Fibroblast of skin of right biceps (primary cell): ENCODE measurements around the gene TCF12.
A peak's percentile ranks its signal among the peaks of the same experiment; 100 is the strongest.
"Not testable (repeated sequence)": the region's sequence is repeated elsewhere in the genome, so short reads cannot be mapped to it uniquely, and the experiment has no call there.

Experiments
- DNase-seq: peaks from one replicate; pipeline ENCODE4 v3.0.0-alpha.2; 2013

Gene TCF12

GRCh38 chr15:57147621-57148020 lies 229.2 kb downstream of the TCF12 start:
- no peak for DNase-seq

DNA sequence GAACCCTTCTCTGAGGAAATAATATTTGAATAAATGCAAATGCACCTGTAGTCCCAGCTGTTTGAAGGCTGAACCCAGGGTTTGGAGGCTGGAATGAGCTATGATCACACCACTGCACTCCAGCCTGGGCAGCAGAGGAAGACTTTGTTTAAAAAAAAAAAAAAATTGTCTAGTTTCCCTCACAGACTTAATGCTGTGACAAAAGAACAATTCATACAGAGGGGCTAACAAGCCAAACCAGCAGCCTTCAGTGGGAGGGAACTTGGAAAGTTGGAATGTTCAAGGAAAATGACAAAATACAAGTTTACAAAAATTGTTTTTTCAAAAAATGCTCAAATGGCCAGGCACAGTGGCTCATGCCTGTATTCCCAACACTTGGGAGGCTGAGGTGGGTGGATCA lies 229.8 kb downstream of the TCF12 start:
- DNase-seq = no peak

DNA sequence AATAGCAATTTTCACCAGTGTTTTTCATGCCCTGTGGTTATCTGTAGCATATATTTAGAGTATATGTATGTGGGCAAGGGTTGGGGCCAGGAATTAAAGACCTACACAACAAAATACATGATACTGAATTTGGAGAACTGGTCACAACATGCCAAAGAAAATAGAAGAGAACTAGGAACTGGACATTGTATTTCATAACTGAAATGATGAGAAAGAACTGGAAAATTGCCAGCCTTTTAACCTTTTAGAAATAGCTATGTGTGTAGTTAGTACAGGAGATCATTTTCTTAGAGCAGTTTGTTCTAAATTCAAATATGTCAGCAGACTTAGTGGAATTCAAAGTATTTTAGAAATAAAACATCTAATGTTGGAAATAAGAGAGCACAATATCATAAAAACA lies 230.8 kb downstream of the TCF12 start:
- no peak for DNase-seq

- DNase-seq = peak; percentile 60
These were observed 231.8 kb downstream of the TCF12 start for GRCh38 chr15:57150066-57150865.

- DNase-seq = not testable (repeated sequence)
These were observed 232.4 kb downstream of the TCF12 start for GRCh38 chr15:57150866-57151203.

- no peak for DNase-seq
These were observed 233.7 kb downstream of the TCF12 start for GRCh38 chr15:57152133-57152532.

- no peak for DNase-seq
These were observed 234.5 kb downstream of the TCF12 start for GRCh38 chr15:57152666-57153539.

DNA sequence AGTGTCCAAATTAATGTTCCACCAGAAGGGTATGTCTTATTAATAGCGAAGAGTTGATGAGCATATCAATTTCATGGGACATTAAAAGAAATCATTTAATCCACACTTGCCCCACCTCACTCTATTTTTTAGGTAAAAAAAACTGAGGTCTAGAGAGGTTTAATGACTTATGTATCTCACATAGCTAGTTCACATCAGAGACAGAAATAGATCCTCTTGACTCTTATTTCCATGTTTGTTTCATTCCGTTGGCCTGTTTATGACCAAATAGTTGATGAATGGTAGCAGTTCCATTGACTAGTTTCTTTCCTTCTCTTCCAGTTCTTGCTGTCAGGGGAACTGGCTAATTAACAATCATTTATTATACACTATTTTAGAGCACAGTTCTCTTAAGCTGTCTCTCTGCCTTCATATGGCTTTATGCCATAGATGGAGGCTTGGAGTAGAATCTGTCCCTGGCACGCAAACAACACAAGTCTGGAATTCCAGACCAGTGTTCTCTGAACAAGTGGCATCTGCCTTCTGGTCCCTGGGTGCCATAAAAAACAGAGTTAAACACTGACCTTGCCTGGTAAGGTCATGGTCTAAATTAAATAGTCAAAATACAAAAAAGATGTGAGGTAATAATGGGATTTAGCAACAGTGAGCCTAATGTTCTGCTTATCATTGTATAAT lies 237.9 kb downstream of the TCF12 start:
- no peak for DNase-seq

DNA sequence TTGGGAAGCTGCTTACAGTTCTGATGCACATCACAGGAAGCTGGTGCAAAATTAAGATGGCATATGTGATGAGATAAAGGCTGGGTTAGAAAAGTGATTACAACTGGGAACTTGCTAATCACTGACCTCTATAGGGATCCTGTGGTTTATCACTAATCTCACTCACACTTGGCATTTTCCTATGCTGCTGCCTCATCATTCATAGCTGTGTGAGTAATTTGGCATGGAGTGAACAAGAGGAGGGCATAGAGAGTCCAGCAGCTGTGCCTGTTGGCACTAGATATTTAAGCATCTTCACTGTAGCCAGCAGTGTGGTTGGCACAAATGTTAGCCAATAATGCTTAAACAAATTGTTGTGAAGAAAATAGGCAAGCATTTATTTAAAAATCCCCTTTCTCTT lies 240.1 kb downstream of the TCF12 start:
- DNase-seq = peak; percentile 53

GRCh38 chr15:57158997-57159668 lies 240.7 kb downstream of the TCF12 start:
- DNase-seq = peak; percentile 35

- DNase-seq = no peak
These were observed 241.3 kb downstream of the TCF12 start for GRCh38 chr15:57159767-57160166.

GRCh38 chr15:57160823-57161560 lies 242.5 kb downstream of the TCF12 start:
- DNase-seq = peak; percentile 87

DNA sequence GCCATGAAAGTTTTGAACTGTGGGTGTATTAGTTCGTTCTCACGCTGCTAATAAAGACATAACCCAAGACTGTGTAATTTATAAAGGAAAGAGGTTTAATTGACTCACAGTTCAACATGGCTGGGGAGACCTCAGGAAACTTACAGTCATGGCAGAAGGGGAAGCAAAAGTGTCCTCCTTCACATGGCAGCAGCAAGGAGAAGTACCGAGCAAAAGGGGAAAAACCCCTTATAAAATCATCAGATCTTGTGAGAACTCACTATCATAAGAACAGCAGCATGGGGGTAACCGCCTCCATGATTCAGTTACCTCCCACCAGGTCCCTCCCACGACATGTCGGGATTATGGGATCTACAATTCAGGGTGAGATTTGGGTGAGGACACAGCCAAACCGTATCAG lies 245.8 kb downstream of the TCF12 start:
- not testable (repeated sequence) for DNase-seq

GRCh38 chr15:57165992-57166391 lies 247.5 kb downstream of the TCF12 start:
- DNase-seq = peak; percentile 54

GRCh38 chr15:57167821-57168395 lies 249.5 kb downstream of the TCF12 start:
- DNase-seq = no peak

GRCh38 chr15:57169643-57170042 lies 251.2 kb downstream of the TCF12 start:
- DNase-seq = no peak

DNA sequence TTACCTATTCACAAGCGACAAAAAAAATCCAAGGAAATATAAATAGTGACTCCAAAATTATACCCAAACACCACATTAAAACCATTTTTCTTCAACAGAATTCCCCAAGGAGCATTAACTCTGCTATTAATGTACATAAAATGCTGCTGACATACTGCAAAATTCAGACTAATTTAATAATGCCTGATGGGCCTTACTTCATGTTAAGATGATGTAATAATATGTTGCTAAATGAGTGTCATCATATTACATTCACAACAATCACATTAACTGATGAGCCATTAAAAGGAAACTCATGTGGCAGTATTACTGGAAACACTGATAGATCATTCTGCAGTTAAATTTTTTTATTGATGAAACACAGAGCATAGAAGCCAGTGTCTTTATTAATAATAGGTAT lies 253.0 kb downstream of the TCF12 start:
- no peak for DNase-seq

GRCh38 chr15:57172925-57173324 lies 254.5 kb downstream of the TCF12 start:
- DNase-seq = no peak

- peak; percentile 61 for DNase-seq
These were observed 264.6 kb downstream of the TCF12 start for GRCh38 chr15:57183041-57183440.

- DNase-seq = no peak
These were observed 265.3 kb downstream of the TCF12 start for GRCh38 chr15:57183614-57184344.

DNA sequence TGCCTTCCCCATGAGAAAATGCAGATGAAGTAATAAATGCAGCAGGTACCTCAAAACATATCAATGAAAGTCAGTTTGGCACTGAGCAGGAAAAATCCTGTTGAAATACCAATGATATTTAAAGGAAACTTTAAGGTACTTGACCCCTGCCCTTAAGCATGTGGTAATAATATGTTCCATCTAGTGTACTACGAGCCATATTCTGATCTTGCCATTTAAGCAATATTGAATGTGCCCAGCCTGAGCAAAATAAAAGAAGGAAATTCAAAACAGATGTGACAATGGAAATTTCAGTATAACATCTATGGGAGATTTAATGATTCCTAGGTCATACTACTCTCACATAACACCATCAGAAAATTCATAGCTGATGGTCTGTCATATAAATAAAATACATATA lies 266.1 kb downstream of the TCF12 start:
- DNase-seq = no peak
